Ascending aorta (tissue), 2 donors: ENCODE measurements around the gene RBM4B. TPM values are rescaled to one million over a fixed set of nuclear protein-coding genes. Genes with fewer than 3 reads are reported as not detected.
A peak's percentile ranks its signal among the peaks of the same experiment; 100 is the strongest.

Experiments used
- DNase-seq, 2 donors: peaks; one replicate each; pipeline ENCODE4 v3.0.0-alpha.2; 2019; ENCODE audit warnings: low spot score in 2 of 2
- H3K27ac ChIP-seq, 2 donors: fragments of 200-600 bp; sonication (generic); one replicate each; pipeline ENCODE4 v1.5.1; 2016 to 2017; ENCODE audit warnings: mild to moderate bottlenecking in 1 of 2
- H3K27me3 ChIP-seq: fragments of 200-600 bp; sonication (generic); one replicate; pipeline ENCODE4 v1.5.1; 2017
- H3K36me3 ChIP-seq, 2 donors: fragments of 200-600 bp; sonication (generic); one replicate each; pipeline ENCODE4 v1.5.1; 2016
- H3K4me1 ChIP-seq, 2 donors: fragments of 200-600 bp; sonication (generic); one replicate each; pipeline ENCODE4 v1.5.1; 2016 to 2017; ENCODE audit warnings: mild to moderate bottlenecking in 1 of 2
- H3K4me3 ChIP-seq, 2 donors: fragments of 200-600 bp; sonication (generic); one replicate each; pipeline ENCODE4 v1.5.1; 2016 to 2017; ENCODE audit warnings: mild to moderate bottlenecking in 1 of 2
- H3K9me3 ChIP-seq, 2 donors: fragments of 200-600 bp; sonication (generic); one replicate each; pipeline ENCODE4 v1.5.1; 2016
- CTCF ChIP-seq, 3 experiments: fragments of 200-600 bp in 2 of 3; fragments of 450-650 bp in 1 of 3; sonication (generic) in 2 of 3; IDR thresholded peaks; one replicate each; pipeline ENCODE4 v1.5.1; 2016 to 2019; ENCODE audit warnings: antibody characterized with exemption in 3 of 3, mild to moderate bottlenecking in 1 of 3, moderate library complexity in 1 of 3
- intact Hi-C: fragments of 100-400 bp; cut with DNase I; formaldehyde crosslinking; loops from one replicate; pipeline ENCODE4 v1.15.1; 2023
- total RNA-seq: library from RNA; depleted of rRNA; stranded (reverse); fragments of >200 nt; gene quantifications from one replicate; pipeline ENCODE4 v1.1.0, GENCODE V29; 2016

The RBM4B gene
- total RNA-seq, 1 donor from 2014 or later, result 87.0 TPM

- Histone ChIP-seq H3K36me3 (peaks cover 44 to 61% of the 10 kb centered on the region in 2 donors), H3K27ac (no peak overlapping the region), H3K4me3 (no peak overlapping the region), H3K4me1 (peaks cover 0 to 36% of the 10 kb centered on the region in 2 donors), H3K27me3 (no peaks in the 10 kb centered on the region), H3K9me3 (no peaks in the 10 kb centered on the region)
- intact Hi-C loops, result no loop called here
- DNase-seq, result no peak
- TF ChIP-seq CTCF (IDR thresholded peaks at IDR 0.05), result no peak
These were observed 52.5 kb downstream of the RBM4B start for GRCh38 chr11:66625041-66625751.

GRCh38 chr11:66624450-66624849, 53.2 kb downstream of the RBM4B start:
- no peak for DNase-seq
- H3K9me3 ChIP-seq, result no peaks in the 10 kb centered on the region
- intact Hi-C loops, result no loop called here
- no peak overlapping the region for H3K4me3 ChIP-seq
- H3K27me3 ChIP-seq, result no peaks in the 10 kb centered on the region
- no peak for TF ChIP-seq CTCF (IDR thresholded peaks at IDR 0.05)
- peaks cover 44 to 55% of the 10 kb centered on the region in 2 donors for H3K36me3 ChIP-seq
- H3K4me1 ChIP-seq, result peaks cover 2 to 41% of the 10 kb centered on the region in 2 donors
- H3K27ac ChIP-seq, result no peak overlapping the region

GRCh38 chr11:66619080-66619554, 58.6 kb downstream of the RBM4B start:
- H3K36me3 ChIP-seq, result peaks cover 2 to 6% of the 10 kb centered on the region in 2 donors
- H3K27ac ChIP-seq, result peak overlapping the region; percentile 51 to 92
- intact Hi-C loops, result loop anchor here (5.0 kb wide), 1 partner anchor 42 kb away; no protein-coding TSS in a partner anchor
- no peaks in the 10 kb centered on the region for H3K27me3 ChIP-seq
- peak overlapping the region; percentile 63 to 85 for H3K4me3 ChIP-seq
- no peak for TF ChIP-seq CTCF (IDR thresholded peaks at IDR 0.05)
- no peaks in the 10 kb centered on the region for H3K9me3 ChIP-seq
- peaks cover 6 to 48% of the 10 kb centered on the region in 2 donors for H3K4me1 ChIP-seq
- DNase-seq, result no peak

GRCh38 chr11:66617155-66617834, 60.4 kb downstream of the RBM4B start:
- Histone ChIP-seq H3K27ac (peak overlapping the region; percentile 92 to 95), H3K36me3 (no peaks in the 10 kb centered on the region), H3K9me3 (no peaks in the 10 kb centered on the region), H3K4me1 (peaks cover 6 to 36% of the 10 kb centered on the region in 2 donors), H3K4me3 (peak overlapping the region; percentile 63 to 85), H3K27me3 (no peaks in the 10 kb centered on the region)
- intact Hi-C loops, result loop anchor here (1.0 to 5.0 kb wide), 3 partner anchors 14 to 71 kb away; partner anchors contain the start of genes ACTN3 and ZDHHC24
- TF ChIP-seq CTCF (IDR thresholded peaks at IDR 0.05), result no peak
- DNase-seq, result peak; percentile 30 to 89

- intact Hi-C loops, result loop anchor here (1.0 to 5.0 kb wide), 6 partner anchors 14 to 70 kb away; partner anchors contain the start of genes ACTN3, CCDC87, CCS and RBM4
These were observed 61.1 kb downstream of the RBM4B start, which contains the start of gene RBM14 for GRCh38 chr11:66616379-66617154. Gene RBM14, plus strand, starts transcription at chr11:66616630. Its CDS starts 91 bp downstream, at chr11:66616721.

More at GRCh38 chr11:66616379-66617154, 61.1 kb downstream of the RBM4B start, which contains the start of gene RBM14:
- H3K9me3 ChIP-seq, result no peaks in the 10 kb centered on the region
- H3K4me3 ChIP-seq, result peak within 1 kb of the TSS; percentile 63 to 85
- H3K27ac ChIP-seq, result peak within 1 kb of the TSS; percentile 92 to 95
- H3K4me1 ChIP-seq, result peaks cover 6 to 30% of the 10 kb centered on the region in 2 donors
- peak; percentile 96 to 99 for DNase-seq
- no peaks in the 10 kb centered on the region for H3K27me3 ChIP-seq
- TF ChIP-seq CTCF (IDR thresholded peaks at IDR 0.05), result no peak
- no peaks in the 10 kb centered on the region for H3K36me3 ChIP-seq
